Gastrocnemius medialis (tissue), 4 donors: ENCODE measurements around the gene PPM1E.

Experiments used
- CTCF ChIP-seq, 5 experiments: fragments of 450-650 bp in 3 of 5; fragments of 200-600 bp in 2 of 5; sonication (generic) in 2 of 5; IDR thresholded peaks in 4 of 5; conservative IDR thresholded peaks in 1 of 5; 1 replicate in 4 of 5; 2 replicates in 1 of 5; pipeline ENCODE4 v1.5.1; 2016 to 2019; ENCODE audit warnings: antibody characterized with exemption in 5 of 5, mild to moderate bottlenecking in 3 of 5, moderate library complexity in 3 of 5
- POLR2A ChIP-seq, 2 donors: fragments of 450-650 bp; IDR thresholded peaks; one replicate each; pipeline ENCODE4 v1.6.1; 2017; ENCODE audit warnings: antibody characterized with exemption in 2 of 2, mild to moderate bottlenecking in 2 of 2, moderate library complexity in 2 of 2

DNA sequence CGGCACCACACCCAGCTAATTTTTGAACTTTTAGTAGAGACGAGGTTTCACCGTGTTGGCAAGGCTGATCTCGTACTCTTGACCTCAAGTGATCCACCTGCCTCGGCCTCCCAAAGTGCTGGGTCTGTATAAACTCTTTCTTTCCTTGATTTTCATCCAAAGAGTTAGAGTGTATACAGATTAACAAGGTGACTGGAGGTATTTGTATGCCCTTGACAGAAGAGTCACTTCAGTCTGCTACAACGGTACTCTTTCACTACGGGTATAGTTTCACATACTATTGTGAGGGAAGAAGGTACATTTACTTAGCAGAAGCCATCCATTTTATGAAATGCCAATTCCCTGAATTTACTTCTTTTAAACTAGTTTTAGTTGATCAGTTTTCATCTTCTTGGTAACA, 32.5 kb downstream of the PPM1E start:
- no peak for TF ChIP-seq CTCF (IDR thresholded peaks at IDR 0.05 in 4 of 5, conservative IDR thresholded peaks at IDR 0.05 in 1 of 5)
- TF ChIP-seq POLR2A (IDR thresholded peaks at IDR 0.05): no peak
